Heart left ventricle (tissue), 16 donors: Measurements from ENCODE around the gene RBMS3. TPM values are rescaled to one million over a fixed set of nuclear protein-coding genes. Genes with fewer than 3 reads are reported as not detected.
A peak's percentile ranks its signal among the peaks of the same experiment; 100 is the strongest.

Experiments
- ATAC-seq, 4 donors: fragments of 200-7000 bp; cut with Tn5 transposase; one replicate each; pipeline ENCODE4 v1.9.1; 2020 to 2022; ENCODE audit warnings: moderate library complexity in 4 of 4, mild to moderate bottlenecking in 3 of 4, moderate number of reproducible peaks in 1 of 4
- DNase-seq, 5 donors: peaks; one replicate each; pipeline ENCODE4 v3.0.0-alpha.2; 2020
- H3K27ac ChIP-seq, 12 donors: fragments of 200-600 bp; sonication (generic) in 4 of 12; one replicate each; pipeline versions ENCODE4 v1.5.0 to v1.8.0; 2016 to 2022; ENCODE audit warnings: mild to moderate bottlenecking in 2 of 12
- H3K27me3 ChIP-seq, 9 donors: fragments of 200-600 bp; sonication (generic) in 2 of 9; one replicate each; pipeline versions ENCODE4 v1.5.1 to v1.8.0; 2016 to 2022; ENCODE audit warnings: mild to moderate bottlenecking in 3 of 9
- H3K36me3 ChIP-seq, 9 donors: fragments of 200-600 bp; sonication (generic) in 2 of 9; one replicate each; pipeline versions ENCODE4 v1.5.0 to v1.8.0; 2018 to 2022; ENCODE audit warnings: mild to moderate bottlenecking in 2 of 9
- H3K4me1 ChIP-seq, 12 donors: fragments of 200-600 bp; sonication (generic) in 4 of 12; one replicate each; pipeline versions ENCODE4 v1.5.0 to v1.8.0; 2016 to 2022; ENCODE audit warnings: mild to moderate bottlenecking in 3 of 12
- H3K4me3 ChIP-seq, 12 donors: fragments of 200-600 bp; sonication (generic) in 4 of 12; one replicate each; pipeline versions ENCODE4 v1.5.0 to v1.8.0; 2017 to 2022; ENCODE audit warnings: mild to moderate bottlenecking in 9 of 12, moderate library complexity in 4 of 12
- H3K9me3 ChIP-seq, 12 donors: fragments of 200-600 bp; sonication (generic) in 4 of 12; one replicate each; pipeline versions ENCODE4 v1.5.0 to v1.8.0; 2016 to 2022; ENCODE audit warnings: mild to moderate bottlenecking in 1 of 12
- POLR2A ChIP-seq, 2 donors: fragments of 450-650 bp; IDR thresholded peaks; one replicate each; pipeline ENCODE4 v1.6.1; 2017; ENCODE audit warnings: antibody characterized with exemption in 2 of 2, mild to moderate bottlenecking in 2 of 2, moderate library complexity in 2 of 2
- WGBS, 4 donors: extraction: QIAGEN DNeasy Blood & Tissue Kit in 2 of 4; methylation state at CpG; one replicate each; pipeline versions ENCODE4 v1.1.5 to v1.1.7; 2013 to 2018; 5-methylcytosine and 5-hydroxymethylcytosine counted together
- intact Hi-C, 10 donors: fragments of 100-400 bp; cut with DNase I; formaldehyde crosslinking; loops; one replicate each; pipeline versions ENCODE4 v1.11.1 to v1.14.2; 2022
- polyA plus RNA-seq, 2 donors: library from polyadenylated mRNA; stranded (reverse); fragments of 200-250 nt; gene quantifications; one replicate each; pipeline ENCODE4 v1.2.3, GENCODE V29; 2013
- total RNA-seq, 9 donors: library from RNA; depleted of rRNA in 2 of 9; stranded (reverse); fragments of >200 nt in 2 of 9; fragmentation: NEBNext Ultra II Directional in 3 of 9; extraction: Animal tissue kit (Norgen Biotek cat#: 25700) in 3 of 9; gene quantifications; one replicate each; pipeline versions ENCODE4 v1.1.0 to v1.2.4, GENCODE V29; 2016 to 2023
- TF ChIP-seq, protein P1 (sequence below), 12 donors: fragments of 200-600 bp; sonication (generic) in 4 of 12; IDR thresholded peaks; one replicate each; pipeline versions ENCODE4 v1.5.0 to v1.8.0; 2018 to 2022; ENCODE audit warnings: antibody characterized with exemption in 12 of 12, mild to moderate bottlenecking in 5 of 12
- donor health status: ischemic (EF 13 %, LVEDD 7.1; RV severe dilation, severe dysfunction).
- donor health status: healthy with polysubstance abuse.
- donor health status: DM: no; HTN: yes; CAD: no.
- donor health status: DM: no; HTN: no; CAD: no.
- donor health status: ischemic (EF 25% LVEDD 6.9; RV normal size, moderate dysfunction).
- donor health status: ischemic (EF 25% LVEDD 5.7; RV mildly dilated, moderate dysfunction).
- donor health status: healthy.
- donor health status: DM: yes; HTN: yes; CAD: no.
- donor health status: ischemic (EF 35%, LVEDD 5.7; RV mildly dilated, moderate dysfunction).
- donor health status: nonischemic (EF 11% LVEDD 7.7; RV severe dilation, severe dysfunction).
- donor health status: DM: yes; HTN: yes; CAD: no.
- donor health status: PGD.
- donor health status: ischemic (EF 29% LVEDD 5.4; RV normal size, mild dysfunction).
- donor health status: nonischemic (EF 23%, LVEDD 6.1; RV moderate dilation, normal function).

Gene RBMS3
- total and polyA plus RNA-seq, 11 donors, result 4.8 to 35.6 (median 26.1) TPM

GRCh38 chr3:29583861-29584260, 303.0 kb downstream of the RBMS3 start:
- DNase-seq (no peak), ATAC-seq (peak in 1 of 4 donors; percentile 53)
- intact Hi-C loops, result no loop called here

GRCh38 chr3:29585368-29585767, 304.5 kb downstream of the RBMS3 start:
- WGBS, 4 donors, result 95 to 98% (median 96%) methylated on average over 3 of the region's 3 CpGs
- H3K9me3 ChIP-seq, result no peaks in the 10 kb centered on the region
- TF ChIP-seq, protein P1, sequence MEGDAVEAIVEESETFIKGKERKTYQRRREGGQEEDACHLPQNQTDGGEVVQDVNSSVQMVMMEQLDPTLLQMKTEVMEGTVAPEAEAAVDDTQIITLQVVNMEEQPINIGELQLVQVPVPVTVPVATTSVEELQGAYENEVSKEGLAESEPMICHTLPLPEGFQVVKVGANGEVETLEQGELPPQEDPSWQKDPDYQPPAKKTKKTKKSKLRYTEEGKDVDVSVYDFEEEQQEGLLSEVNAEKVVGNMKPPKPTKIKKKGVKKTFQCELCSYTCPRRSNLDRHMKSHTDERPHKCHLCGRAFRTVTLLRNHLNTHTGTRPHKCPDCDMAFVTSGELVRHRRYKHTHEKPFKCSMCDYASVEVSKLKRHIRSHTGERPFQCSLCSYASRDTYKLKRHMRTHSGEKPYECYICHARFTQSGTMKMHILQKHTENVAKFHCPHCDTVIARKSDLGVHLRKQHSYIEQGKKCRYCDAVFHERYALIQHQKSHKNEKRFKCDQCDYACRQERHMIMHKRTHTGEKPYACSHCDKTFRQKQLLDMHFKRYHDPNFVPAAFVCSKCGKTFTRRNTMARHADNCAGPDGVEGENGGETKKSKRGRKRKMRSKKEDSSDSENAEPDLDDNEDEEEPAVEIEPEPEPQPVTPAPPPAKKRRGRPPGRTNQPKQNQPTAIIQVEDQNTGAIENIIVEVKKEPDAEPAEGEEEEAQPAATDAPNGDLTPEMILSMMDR (IDR thresholded peaks at IDR 0.05), result no peak
- TF ChIP-seq POLR2A (IDR thresholded peaks at IDR 0.05), result no peak
- H3K4me3 ChIP-seq, result no peak overlapping the region
- no peaks in the 10 kb centered on the region for H3K27me3 ChIP-seq
- no peak overlapping the region for H3K27ac ChIP-seq
- H3K4me1 ChIP-seq, result peaks cover 0 to 39% (median 0%) of the 10 kb centered on the region in 12 donors
- intact Hi-C loops, result no loop called here
- ATAC-seq, result no peak
- H3K36me3 ChIP-seq, result no peaks in the 10 kb centered on the region
- no peak for DNase-seq

More at GRCh38 chr3:29583861-29584260, 303.0 kb downstream of the RBMS3 start:
- no peaks in the 10 kb centered on the region for H3K36me3 ChIP-seq
- H3K27ac ChIP-seq, result no peak overlapping the region
- no peak overlapping the region for H3K4me3 ChIP-seq
- TF ChIP-seq POLR2A (IDR thresholded peaks at IDR 0.05), result no peak
- TF ChIP-seq, protein P1 (IDR thresholded peaks at IDR 0.05), result no peak
- H3K9me3 ChIP-seq, result no peaks in the 10 kb centered on the region
- no peaks in the 10 kb centered on the region for H3K27me3 ChIP-seq
- H3K4me1 ChIP-seq, result peaks cover 0 to 29% (median 0%) of the 10 kb centered on the region in 12 donors

DNA sequence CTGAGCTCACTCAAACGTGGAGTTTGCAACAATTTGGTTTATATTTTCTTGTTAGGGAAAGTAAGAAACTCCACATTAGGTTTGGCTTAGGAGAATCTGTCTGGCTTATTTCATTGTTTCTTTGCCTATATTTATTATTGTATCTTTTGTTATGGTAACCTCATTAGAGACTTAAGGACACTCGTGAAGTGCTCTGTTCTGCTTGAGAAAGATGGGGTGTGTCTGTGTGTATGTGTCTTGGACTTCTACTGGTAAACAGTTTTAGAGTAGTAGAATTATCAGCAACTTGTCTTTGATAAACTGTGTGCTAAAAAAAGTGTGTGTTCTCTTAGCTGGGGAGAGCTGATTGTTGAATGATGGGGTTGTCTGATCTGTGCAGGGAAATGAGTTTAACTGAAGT, 306.5 kb downstream of the RBMS3 start:
- TF ChIP-seq, protein P1 (IDR thresholded peaks at IDR 0.05), result no peak
- no peak for TF ChIP-seq POLR2A (IDR thresholded peaks at IDR 0.05)
- Histone ChIP-seq H3K4me1 (peaks cover 0 to 43% (median 3%) of the 10 kb centered on the region in 12 donors), H3K36me3 (no peaks in the 10 kb centered on the region), H3K4me3 (no peak overlapping the region), H3K9me3 (no peaks in the 10 kb centered on the region), H3K27ac (no peak overlapping the region), H3K27me3 (no peaks in the 10 kb centered on the region)
- DNase-seq (no peak), ATAC-seq (peak in 1 of 4 donors; percentile 29)
- WGBS, 4 donors, result 49 to 61% (median 53%) methylated on average over 2 of the region's 2 CpGs
- intact Hi-C loops, result no loop called here

- no peak for TF ChIP-seq POLR2A (IDR thresholded peaks at IDR 0.05)
- TF ChIP-seq, protein P1 (IDR thresholded peaks at IDR 0.05), result no peak
- DNase-seq (no peak), ATAC-seq (no peak)
- no peak overlapping the region for H3K27ac ChIP-seq
- H3K4me1 ChIP-seq, result peaks cover 0 to 23% (median 3%) of the 10 kb centered on the region in 12 donors
- 85 to 100% (median 96%) methylated on average over 1 of the region's 1 CpG for WGBS, 4 donors
- H3K9me3 ChIP-seq, result no peaks in the 10 kb centered on the region
- H3K4me3 ChIP-seq, result no peak overlapping the region
- no peaks in the 10 kb centered on the region for H3K27me3 ChIP-seq
- intact Hi-C loops, result no loop called here
- H3K36me3 ChIP-seq, result no peaks in the 10 kb centered on the region
These were observed 309.1 kb downstream of the RBMS3 start for GRCh38 chr3:29590012-29590411.
